GM04503 (cell line): Measurements from ENCODE around the gene CATSPERZ.

Source experiments
- DNase-seq: peaks from one replicate; pipeline ENCODE4 v3.0.0-alpha.2; 2012; ENCODE audit warnings: low read depth

The CATSPERZ gene

GRCh38 chr11:64299847-64300648 is at the start of gene CATSPERZ:
Gene CATSPERZ, plus strand, starts transcription at chr11:64300358. Its CDS starts 53 bp downstream, at chr11:64300411.
- DNase-seq, result no peak

GRCh38 chr11:64250415-64251015 is 49.6 kb upstream of the CATSPERZ start:
- DNase-seq, result no peak

- no peak for DNase-seq
Observed at GRCh38 chr11:64251016-64251752, 49.0 kb upstream of the CATSPERZ start, which contains the start of gene PLCB3. Gene PLCB3, plus strand, starts transcription at chr11:64251530. Its CDS starts 120 bp downstream, at chr11:64251650.

- no peak for DNase-seq
Observed at GRCh38 chr11:64251753-64252002, 48.5 kb upstream of the CATSPERZ start.

- DNase-seq, result no peak
Observed at GRCh38 chr11:64252003-64252872, 47.9 kb upstream of the CATSPERZ start.

GRCh38 chr11:64253043-64253442 is 47.1 kb upstream of the CATSPERZ start:
- no peak for DNase-seq

- no peak for DNase-seq
Observed at GRCh38 chr11:64253481-64253880, 46.7 kb upstream of the CATSPERZ start.

- DNase-seq, result no peak
Observed at GRCh38 chr11:64254326-64254725, 45.8 kb upstream of the CATSPERZ start.

- DNase-seq, result no peak
Observed at GRCh38 chr11:64255135-64256128, 44.7 kb upstream of the CATSPERZ start.

GRCh38 chr11:64256300-64256699 is 43.9 kb upstream of the CATSPERZ start:
- DNase-seq, result no peak

- DNase-seq, result no peak
Observed at GRCh38 chr11:64258356-64258755, 41.8 kb upstream of the CATSPERZ start.

GRCh38 chr11:64258946-64259532 is 41.1 kb upstream of the CATSPERZ start:
- no peak for DNase-seq

GRCh38 chr11:64259533-64260067 is 40.6 kb upstream of the CATSPERZ start:
- DNase-seq, result no peak

- no peak for DNase-seq
Observed at GRCh38 chr11:64260147-64260708, 39.9 kb upstream of the CATSPERZ start.

- DNase-seq, result no peak
Observed at GRCh38 chr11:64261556-64262080, 38.5 kb upstream of the CATSPERZ start.

GRCh38 chr11:64262271-64263002 is 37.7 kb upstream of the CATSPERZ start:
- no peak for DNase-seq

- DNase-seq, result no peak
Observed at GRCh38 chr11:64263021-64263946, 36.9 kb upstream of the CATSPERZ start.

GRCh38 chr11:64263947-64264317 is 36.2 kb upstream of the CATSPERZ start:
- no peak for DNase-seq
